ENCODE results near the gene UQCC5.

DNA sequence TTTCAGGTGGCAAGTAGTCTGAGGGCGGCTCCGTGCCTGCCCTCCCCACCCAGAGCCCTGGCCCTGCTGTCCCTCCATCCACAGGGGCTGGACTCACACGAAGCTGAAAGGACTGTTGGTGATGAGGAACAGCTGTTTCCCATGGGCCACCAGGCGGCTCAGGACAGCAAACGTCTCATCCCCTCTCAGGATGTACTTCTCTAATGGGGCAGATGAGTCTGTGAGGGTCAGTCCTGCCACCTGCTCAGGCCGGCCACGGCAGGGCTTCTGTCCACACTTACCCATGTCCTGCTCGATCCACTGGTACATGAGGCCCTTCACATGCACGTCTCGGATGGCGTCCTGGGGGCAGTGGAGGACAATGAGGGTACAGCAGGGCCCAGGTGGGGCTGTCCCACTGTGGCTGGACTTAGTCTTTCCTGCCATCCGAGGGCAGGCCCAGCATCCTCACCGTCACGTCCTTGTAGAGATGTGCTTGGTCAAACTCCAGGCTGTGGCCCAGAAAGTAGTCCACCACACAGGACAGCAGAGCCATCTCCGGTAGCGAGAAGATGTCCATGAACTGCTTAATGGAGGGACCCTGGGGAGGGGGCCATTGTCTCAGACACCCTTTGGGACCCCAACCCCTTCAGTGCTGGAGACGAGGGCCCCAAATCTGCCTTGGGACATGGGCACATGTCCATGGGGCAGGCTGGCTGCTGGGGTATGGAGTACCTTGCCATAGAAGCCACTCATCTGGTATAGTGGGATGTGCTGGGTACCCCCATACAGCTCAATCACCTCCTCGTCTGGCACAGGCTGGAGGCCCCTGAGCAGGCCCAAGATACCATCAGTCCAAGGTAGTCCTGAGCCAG lies 8.4 kb upstream of the UQCC5 start:
- TF ChIP-seq, protein P1, sequence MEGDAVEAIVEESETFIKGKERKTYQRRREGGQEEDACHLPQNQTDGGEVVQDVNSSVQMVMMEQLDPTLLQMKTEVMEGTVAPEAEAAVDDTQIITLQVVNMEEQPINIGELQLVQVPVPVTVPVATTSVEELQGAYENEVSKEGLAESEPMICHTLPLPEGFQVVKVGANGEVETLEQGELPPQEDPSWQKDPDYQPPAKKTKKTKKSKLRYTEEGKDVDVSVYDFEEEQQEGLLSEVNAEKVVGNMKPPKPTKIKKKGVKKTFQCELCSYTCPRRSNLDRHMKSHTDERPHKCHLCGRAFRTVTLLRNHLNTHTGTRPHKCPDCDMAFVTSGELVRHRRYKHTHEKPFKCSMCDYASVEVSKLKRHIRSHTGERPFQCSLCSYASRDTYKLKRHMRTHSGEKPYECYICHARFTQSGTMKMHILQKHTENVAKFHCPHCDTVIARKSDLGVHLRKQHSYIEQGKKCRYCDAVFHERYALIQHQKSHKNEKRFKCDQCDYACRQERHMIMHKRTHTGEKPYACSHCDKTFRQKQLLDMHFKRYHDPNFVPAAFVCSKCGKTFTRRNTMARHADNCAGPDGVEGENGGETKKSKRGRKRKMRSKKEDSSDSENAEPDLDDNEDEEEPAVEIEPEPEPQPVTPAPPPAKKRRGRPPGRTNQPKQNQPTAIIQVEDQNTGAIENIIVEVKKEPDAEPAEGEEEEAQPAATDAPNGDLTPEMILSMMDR (conservative IDR thresholded peaks at IDR 0.05; ENCODE audit: low read depth, low read length), result no peak
- TF ChIP-seq EZH2 (IDR thresholded peaks at IDR 0.05; ENCODE audit: borderline replicate concordance, low read depth, low read length, poor library complexity, severe bottlenecking), result no peak

Data from A673 (cell line).